BJ (cell line): Measurements from ENCODE around the gene DLX6. TPM values are rescaled to one million over a fixed set of nuclear protein-coding genes. Genes with fewer than 3 reads are reported as not detected.

Experiments
- CTCF ChIA-PET: fragments of 350-600 bp; formaldehyde crosslinking; extraction: SDS; loops from one replicate; lab custom pipeline; 2021; ENCODE audit warnings: antibody characterized with exemption, inconsistent platforms; lab: Yijun Ruan, JAX
- POLR2A ChIA-PET: fragments of 300-600 bp; sonication (Branson Sonifier 250); formaldehyde crosslinking; extraction: SDS; loops from one replicate; lab custom pipeline; 2021; ENCODE audit warnings: antibody characterized with exemption; lab: Charles Lee
- DNase-seq: peaks from one replicate; pipeline ENCODE4 v3.0.0-alpha.2; 2011; ENCODE audit warnings: low read depth
- H3K27me3 ChIP-seq: 2 replicates; pipeline ENCODE4 v1.6.0; 2011; ENCODE audit warnings: low read length; ENCODE audit not compliant: control insufficient read depth, insufficient read depth
- H3K36me3 ChIP-seq: 2 replicates; pipeline ENCODE4 v1.5.1; 2011; ENCODE audit warnings: low read length; ENCODE audit not compliant: control insufficient read depth, insufficient read depth
- H3K4me3 ChIP-seq: 2 replicates; pipeline ENCODE4 v1.5.1; 2011; ENCODE audit warnings: low read depth, mild to moderate bottlenecking, control low read depth, low read length
- CTCF ChIP-seq: IDR thresholded peaks from 2 replicates; pipeline ENCODE4 v1.5.1; 2011; ENCODE audit warnings: low read depth, mild to moderate bottlenecking, control low read depth, inconsistent platforms, low read length, moderate library complexity; ENCODE audit not compliant: insufficient read depth
- polyA plus RNA-seq: library from polyadenylated mRNA; depleted of rRNA; stranded (reverse); fragments of >200 nt; gene quantifications from 2 replicates; pipeline ENCODE4 v1.2.3, GENCODE V29; 2011

The DLX6 gene
- polyA plus RNA-seq, 1 experiment, result not detected

GRCh38 chr7:97017192-97018125 lies 12.1 kb downstream of the DLX6 start:
- CTCF ChIA-PET, result interaction anchor here (0.8 to 1.0 kb wide), 2 partner anchors 10 to 302 kb away, joined by 3 read pairs; no protein-coding TSS in a partner anchor
- H3K4me3 ChIP-seq, result no peak overlapping the region
- peaks cover 30% of the 10 kb centered on the region for H3K27me3 ChIP-seq
- no peak for DNase-seq
- TF ChIP-seq CTCF, result no peak
- H3K36me3 ChIP-seq, result no peaks in the 10 kb centered on the region
- POLR2A ChIA-PET, result no interaction called here

- Histone ChIP-seq H3K4me3 (no peak overlapping the region), H3K27me3 (peaks cover 29% of the 10 kb centered on the region), H3K36me3 (no peaks in the 10 kb centered on the region)
- ChIA-PET POLR2A (no interaction called here), CTCF (interaction anchor here (0.8 kb wide), 1 partner anchor 303 kb away, joined by 3 read pairs; no protein-coding TSS in a partner anchor)
- TF ChIP-seq CTCF, result no peak
- DNase-seq, result no peak
Measured at GRCh38 chr7:97018126-97018601, 12.8 kb downstream of the DLX6 start.

GRCh38 chr7:97018791-97019531 lies 13.6 kb downstream of the DLX6 start:
- ChIA-PET POLR2A (no interaction called here), CTCF (interaction anchor here (1.3 kb wide), 1 partner anchor 9 kb away, joined by 6 read pairs; no protein-coding TSS in a partner anchor)
- peaks cover 37% of the 10 kb centered on the region for H3K27me3 ChIP-seq
- no peak for DNase-seq
- H3K36me3 ChIP-seq, result no peaks in the 10 kb centered on the region
- no peak for TF ChIP-seq CTCF
- no peak overlapping the region for H3K4me3 ChIP-seq

GRCh38 chr7:97019710-97020225 lies 14.4 kb downstream of the DLX6 start:
- no peak overlapping the region for H3K4me3 ChIP-seq
- POLR2A ChIA-PET, result no interaction called here
- CTCF ChIA-PET, result interaction anchor here (1.3 to 2.1 kb wide), 2 partner anchors 8 to 945 kb away, joined by 6 to 7 read pairs; no protein-coding TSS in a partner anchor
- no peak for DNase-seq
- TF ChIP-seq CTCF, result no peak
- H3K36me3 ChIP-seq, result no peaks in the 10 kb centered on the region
- H3K27me3 ChIP-seq, result peaks cover 41% of the 10 kb centered on the region
